HCT116 (cell line): Measurements from ENCODE around the gene CCDC92B. TPM values are rescaled to one million over a fixed set of nuclear protein-coding genes. Genes with fewer than 3 reads are reported as not detected.
A peak's percentile ranks its signal among the peaks of the same experiment; 100 is the strongest.
"Not testable (repeated sequence)": the region's sequence is repeated elsewhere in the genome, so short reads cannot be mapped to it uniquely, and the experiment has no call there.

ENCODE experiments used
- ATAC-seq: fragments of 200-7000 bp; cut with Tn5 transposase; 2 replicates; pipeline ENCODE4 v1.9.1; 2020; ENCODE audit warnings: mild to moderate bottlenecking, moderate library complexity
- BruUV-seq: library from RNA; stranded (reverse); fragments of 400-500 nt; replicated peaks from 2 replicates; lab custom pipeline; 2021; lab: Mats Ljungman, UMichigan
- CTCF ChIA-PET: fragments of 300-600 bp; sonication (Branson Sonifier 250); formaldehyde crosslinking; loops from one replicate; lab custom pipeline; 2021; ENCODE audit warnings: antibody characterized with exemption; lab: Charles Lee
- POLR2A ChIA-PET: fragments of 300-600, 350-600 bp; sonication (Branson Sonifier 250); formaldehyde crosslinking; loops from one replicate; lab custom pipeline; 2021; ENCODE audit warnings: antibody characterized with exemption; lab: Charles Lee
- RAD21 ChIA-PET, 2 experiments: fragments of 300-600 bp; sonication (Branson Sonifier 250); formaldehyde crosslinking; loops; one replicate each; lab custom pipeline; 2023; ENCODE audit warnings: low total read pairs in 2 of 2; ENCODE audit not compliant: uncharacterized antibody in 2 of 2, unreplicated experiment in 2 of 2, low non-redundant PET in 1 of 2; lab: Charles Lee
- DNase-seq: peaks from one replicate; pipeline ENCODE4 v3.0.0-alpha.2; 2010; ENCODE audit warnings: low read depth, low spot score
- H2AFZ ChIP-seq: fragments of 200-600 bp; shearing (Covaris generic), sonication (generic); 2 replicates; pipeline ENCODE4 v1.6.1; 2017; ENCODE audit warnings: low read depth, mixed run types, mixed read lengths, antibody characterized with exemption, low read length; ENCODE audit not compliant: poor library complexity, severe bottlenecking
- H3K27ac ChIP-seq: 2 replicates; pipeline ENCODE4 v1.5.1; 2012; ENCODE audit warnings: low read depth, low read length
- H3K27me3 ChIP-seq: fragments of 200-600 bp; sonication (generic); 2 replicates; pipeline ENCODE4 v1.6.1; 2016; ENCODE audit warnings: mixed run types, low read length, mixed read lengths; ENCODE audit not compliant: insufficient read depth
- H3K36me3 ChIP-seq, 2 experiments: fragments of 200-500 bp in 1 of 2; fragments of 200-600 bp in 1 of 2; sonication (Bioruptor generic) in 1 of 2; sonication (generic) in 1 of 2; 2 replicates each; pipeline versions ENCODE4 v1.5.1 to v1.6.1; 2014 to 2016; ENCODE audit warnings: low read length in 2 of 2, inconsistent platforms in 1 of 2, mixed read lengths in 1 of 2, mixed run types in 1 of 2; ENCODE audit not compliant: insufficient read depth in 2 of 2, control insufficient read depth in 1 of 2
- H3K4me1 ChIP-seq, 2 experiments: fragments of 200-600 bp in 1 of 2; sonication (generic) in 1 of 2; 2 replicates each; pipeline versions ENCODE4 v1.5.1 to v1.6.1; 2012 to 2017; ENCODE audit warnings: low read length in 2 of 2, inconsistent platforms in 1 of 2, mild to moderate bottlenecking in 1 of 2, mixed read lengths in 1 of 2, mixed run types in 1 of 2, moderate library complexity in 1 of 2; ENCODE audit not compliant: insufficient read depth in 2 of 2, control insufficient read depth in 1 of 2
- H3K4me2 ChIP-seq: fragments of 200-600 bp; sonication (generic); 2 replicates; pipeline ENCODE4 v1.6.1; 2017; ENCODE audit warnings: mixed run types, low read length, mixed read lengths
- H3K4me3 ChIP-seq, 2 experiments: fragments of 200-600 bp in 1 of 2; sonication (generic) in 1 of 2; replicated peaks in 1 of 2; 2 replicates each; pipeline ENCODE4 v1.5.1; 2011 to 2016; ENCODE audit warnings: low read length in 2 of 2, control low read depth in 1 of 2, low read depth in 1 of 2, mild to moderate bottlenecking in 1 of 2, mixed read lengths in 1 of 2, mixed run types in 1 of 2
- H3K79me2 ChIP-seq: fragments of 200-600 bp; sonication (generic); 2 replicates; pipeline ENCODE4 v1.6.1; 2017; ENCODE audit warnings: mild to moderate bottlenecking, mixed run types, low read length, moderate library complexity, mixed read lengths; ENCODE audit not compliant: insufficient read depth
- H3K9ac ChIP-seq: fragments of 200-600 bp; sonication (generic); 2 replicates; pipeline ENCODE4 v1.6.1; 2016; ENCODE audit warnings: low read length, mixed read lengths
- H3K9me2 ChIP-seq: fragments of 200-600 bp; sonication (generic), shearing (Covaris generic); 2 replicates; pipeline ENCODE4 v1.6.1; 2017; ENCODE audit warnings: mixed run types, mild to moderate bottlenecking, moderate library complexity; ENCODE audit not compliant: insufficient read depth
- H3K9me3 ChIP-seq, 2 experiments: fragments of 200-500 bp in 1 of 2; fragments of 200-600 bp in 1 of 2; sonication (Bioruptor generic) in 1 of 2; sonication (generic) in 1 of 2; 2 replicates each; pipeline ENCODE4 v1.6.1; 2014 to 2017; ENCODE audit warnings: low read length in 2 of 2, mixed read lengths in 2 of 2, inconsistent platforms in 1 of 2, low read depth in 1 of 2, mild to moderate bottlenecking in 1 of 2, mixed run types in 1 of 2, moderate library complexity in 1 of 2; ENCODE audit not compliant: control insufficient read depth in 1 of 2, insufficient read depth in 1 of 2
- H4K20me1 ChIP-seq: fragments of 200-600 bp; sonication (generic), shearing (Covaris generic); 2 replicates; pipeline ENCODE4 v1.6.1; 2017; ENCODE audit warnings: mixed run types, mild to moderate bottlenecking, moderate library complexity; ENCODE audit not compliant: insufficient read depth
- CTCF ChIP-seq, 3 experiments: fragments of 200-600 bp in 1 of 3; sonication (generic) in 1 of 3; IDR thresholded peaks in 2 of 3; conservative IDR thresholded peaks in 1 of 3; 2 replicates each; pipeline ENCODE4 v1.5.1; 2012 to 2017; ENCODE audit warnings: low read depth in 2 of 3, low read length in 2 of 3, antibody characterized with exemption in 1 of 3, borderline replicate concordance in 1 of 3, control low read depth in 1 of 3, mild to moderate bottlenecking in 1 of 3, mixed read lengths in 1 of 3, mixed run types in 1 of 3, moderate library complexity in 1 of 3; ENCODE audit not compliant: insufficient read depth in 1 of 3
- EZH2 ChIP-seq: fragments of 200-600 bp; sonication (generic); IDR thresholded peaks from 2 replicates; pipeline ENCODE4 v1.6.1; 2017; ENCODE audit warnings: antibody characterized with exemption, mixed run types
- EZH2phosphoT487 ChIP-seq: fragments of 200-600 bp; IDR thresholded peaks from 2 replicates; pipeline ENCODE4 v1.6.1; 2018; ENCODE audit warnings: antibody characterized with exemption, borderline replicate concordance
- POLR2AphosphoS5 ChIP-seq: IDR thresholded peaks from 2 replicates; pipeline ENCODE4 v1.6.1; 2011; ENCODE audit warnings: mild to moderate bottlenecking, low read depth, low read length, moderate library complexity
- RAD21 ChIP-seq: IDR thresholded peaks from 2 replicates; pipeline ENCODE4 v1.6.1; 2012; ENCODE audit warnings: low read depth, mild to moderate bottlenecking
- YY1 ChIP-seq: IDR thresholded peaks from 2 replicates; pipeline ENCODE4 v1.6.1; 2011; ENCODE audit warnings: low read length, low read depth, moderate library complexity, mild to moderate bottlenecking; ENCODE audit not compliant: insufficient replicate concordance; ENCODE audit errors: extremely low read depth
- ZNF274 ChIP-seq: fragments of 200-500 bp; sonication (Bioruptor generic); IDR thresholded peaks from 2 replicates; pipeline ENCODE4 v1.6.1; 2014; ENCODE audit warnings: mild to moderate bottlenecking, low read depth, low read length, inconsistent platforms
- intact Hi-C: fragments of 100-400 bp; cut with micrococcal nuclease; formaldehyde crosslinking; loops from 2 replicates; pipeline ENCODE4 v1.10.0; 2022
- total RNA-seq: library from RNA; stranded (reverse); gene quantifications from one replicate; pipeline ENCODE4 v1.2.1, GENCODE V29; 2021; ENCODE audit not compliant: unreplicated experiment

Gene CCDC92B
- total RNA-seq, 1 experiment from 2014 or later: 0.17 TPM

GRCh38 chr17:2786176-2786881 lies 36.9 kb upstream of the CCDC92B start:
- no peaks in the 10 kb centered on the region for H3K27me3 ChIP-seq
- DNase-seq (peak; percentile 84), ATAC-seq (peak; percentile 98)
- H3K79me2 ChIP-seq: no peaks in the 10 kb centered on the region
- ChIA-PET RAD21 (no interaction called here), CTCF (interaction anchor here (0.7 to 2.1 kb wide), 10 partner anchors 8 to 404 kb away, joined by 3 to 9 read pairs (median 3); no protein-coding TSS in a partner anchor), POLR2A (no interaction called here)
- no peaks in the 10 kb centered on the region for H4K20me1 ChIP-seq
- no peak overlapping the region for H3K9ac ChIP-seq
- H3K4me1 ChIP-seq: peaks cover 11 to 18% of the 10 kb centered on the region in 2 experiments
- no peaks in the 10 kb centered on the region for H3K36me3 ChIP-seq
- no peak overlapping the region for H3K4me3 ChIP-seq
- no peak overlapping the region for H3K27ac ChIP-seq
- peak overlapping the region; percentile 43 for H3K4me2 ChIP-seq
- BruUV-seq: no TSS peak
- H2AFZ ChIP-seq: no peak overlapping the region
- H3K9me3 ChIP-seq: no peaks in the 10 kb centered on the region
- TF ChIP-seq RAD21 (peak; percentile 88), EZH2phosphoT487 (no peak), EZH2 (no peak), POLR2AphosphoS5 (no peak), ZNF274 (no peak), CTCF (IDR thresholded peaks at IDR 0.05 in 2 of 3, conservative IDR thresholded peaks at IDR 0.05 in 1 of 3; ENCODE audit: borderline replicate concordance in 1 of 3, insufficient read depth in 1 of 3, low read depth in 2 of 3, low read length in 2 of 3) (peak; percentile 92 to 98 (median 95)), YY1 (peak; percentile 93)
- no peaks in the 10 kb centered on the region for H3K9me2 ChIP-seq
- intact Hi-C loops: no loop called here

DNA sequence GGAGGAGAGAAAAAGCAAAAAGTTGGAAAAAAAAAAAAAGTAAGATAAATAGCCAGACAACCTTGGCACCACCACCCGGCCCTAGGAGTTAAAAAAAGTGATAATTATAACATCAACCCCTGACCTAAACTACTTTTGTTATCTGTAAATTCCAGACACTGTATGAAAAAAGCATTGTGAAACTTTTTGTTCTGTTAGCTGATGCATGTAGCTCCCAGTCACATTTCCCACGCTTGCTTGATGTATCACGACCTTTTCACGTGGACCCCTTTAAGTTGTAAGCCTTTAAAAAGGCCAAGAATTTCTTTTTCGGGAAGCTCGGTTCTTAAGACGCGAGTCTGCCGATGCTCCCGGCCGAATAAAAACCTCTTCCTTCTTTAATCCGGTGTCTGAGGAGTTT lies 35.9 kb upstream of the CCDC92B start:
- H3K9me2 ChIP-seq, intact Hi-C loops: not testable (repeated sequence)
- CTCF ChIA-PET: interaction anchor here (1.8 to 2.1 kb wide), 3 partner anchors 8 to 228 kb away, joined by 8 to 9 read pairs (median 8); no protein-coding TSS in a partner anchor

More for the DNA sequence above, 35.9 kb upstream of the CCDC92B start:
- H3K9me3 ChIP-seq, H4K20me1 ChIP-seq, ATAC-seq, H3K27ac ChIP-seq, H3K4me2 ChIP-seq, H3K27me3 ChIP-seq, BruUV-seq, DNase-seq, H3K79me2 ChIP-seq, H3K4me3 ChIP-seq, RAD21 ChIA-PET, H3K9ac ChIP-seq, H2AFZ ChIP-seq, H3K36me3 ChIP-seq, POLR2A ChIA-PET: not testable (repeated sequence)
- peaks cover 11 to 18% of the 10 kb centered on the region in 2 experiments for H3K4me1 ChIP-seq
